HPDE6-E6E7 (cell line): ENCODE data around the gene B4GALT3.

Source experiments
- DNase-seq: peaks from one replicate; pipeline ENCODE4 v3.0.0; 2011; ENCODE audit warnings: missing footprints; ENCODE audit errors: extremely low spot score

Gene B4GALT3

GRCh38 chr1:161163793-161164192, 13.5 kb downstream of the B4GALT3 start:
- DNase-seq, result no peak

GRCh38 chr1:161162806-161163205, 14.5 kb downstream of the B4GALT3 start:
- no peak for DNase-seq

GRCh38 chr1:161162052-161162451, 15.3 kb downstream of the B4GALT3 start:
- no peak for DNase-seq

- no peak for DNase-seq
These were observed 15.7 kb downstream of the B4GALT3 start for GRCh38 chr1:161161652-161162051.

- DNase-seq, result no peak
These were observed 16.6 kb downstream of the B4GALT3 start for GRCh38 chr1:161160671-161161145.

- no peak for DNase-seq
These were observed 17.4 kb downstream of the B4GALT3 start for GRCh38 chr1:161159913-161160243.

- peak; percentile 90 for DNase-seq
These were observed 18.0 kb downstream of the B4GALT3 start, which contains the start of gene USP21 for GRCh38 chr1:161159087-161159912. Gene USP21 (plus strand): TSS chr1:161159500. CDS start chr1:161160641, 1,141 bp downstream.

GRCh38 chr1:161158316-161159010, 18.8 kb downstream of the B4GALT3 start:
- no peak for DNase-seq

- no peak for DNase-seq
These were observed 19.4 kb downstream of the B4GALT3 start for GRCh38 chr1:161157867-161158266.

- peak; percentile 82 for DNase-seq
These were observed 23.5 kb downstream of the B4GALT3 start, which contains the start of gene UFC1 for GRCh38 chr1:161153682-161154337. Gene UFC1 (plus strand): TSS chr1:161153978. CDS start chr1:161153998, 20 bp downstream.

GRCh38 chr1:161153176-161153575, 24.1 kb downstream of the B4GALT3 start:
- no peak for DNase-seq

GRCh38 chr1:161145832-161146231, 31.5 kb downstream of the B4GALT3 start:
- no peak for DNase-seq

GRCh38 chr1:161140755-161141400, 36.4 kb downstream of the B4GALT3 start:
- DNase-seq, result no peak

- peak; percentile 39 for DNase-seq
These were observed 37.5 kb downstream of the B4GALT3 start for GRCh38 chr1:161139766-161140165.

GRCh38 chr1:161138431-161138830, 38.9 kb downstream of the B4GALT3 start:
- DNase-seq, result no peak

- no peak for DNase-seq
These were observed 39.4 kb downstream of the B4GALT3 start for GRCh38 chr1:161137881-161138280.

- no peak for DNase-seq
These were observed 44.0 kb downstream of the B4GALT3 start for GRCh38 chr1:161133220-161133740.

GRCh38 chr1:161132410-161133219, 44.7 kb downstream of the B4GALT3 start, which contains the start of gene DEDD:
Gene DEDD (minus strand): TSS chr1:161132667. CDS start chr1:161124462, 8,205 bp downstream.
- DNase-seq, result peak; percentile 91

GRCh38 chr1:161131523-161132409, 45.5 kb downstream of the B4GALT3 start:
- DNase-seq, result no peak
